ENCODE results near the gene CIB1. TPM values are rescaled to one million over a fixed set of nuclear protein-coding genes. Genes with fewer than 3 reads are reported as not detected.

CIB1 gene
- polyA plus RNA-seq, 1 of the 3 experiments (the other 2 are of a cell fraction), result 87.9 TPM

DNA sequence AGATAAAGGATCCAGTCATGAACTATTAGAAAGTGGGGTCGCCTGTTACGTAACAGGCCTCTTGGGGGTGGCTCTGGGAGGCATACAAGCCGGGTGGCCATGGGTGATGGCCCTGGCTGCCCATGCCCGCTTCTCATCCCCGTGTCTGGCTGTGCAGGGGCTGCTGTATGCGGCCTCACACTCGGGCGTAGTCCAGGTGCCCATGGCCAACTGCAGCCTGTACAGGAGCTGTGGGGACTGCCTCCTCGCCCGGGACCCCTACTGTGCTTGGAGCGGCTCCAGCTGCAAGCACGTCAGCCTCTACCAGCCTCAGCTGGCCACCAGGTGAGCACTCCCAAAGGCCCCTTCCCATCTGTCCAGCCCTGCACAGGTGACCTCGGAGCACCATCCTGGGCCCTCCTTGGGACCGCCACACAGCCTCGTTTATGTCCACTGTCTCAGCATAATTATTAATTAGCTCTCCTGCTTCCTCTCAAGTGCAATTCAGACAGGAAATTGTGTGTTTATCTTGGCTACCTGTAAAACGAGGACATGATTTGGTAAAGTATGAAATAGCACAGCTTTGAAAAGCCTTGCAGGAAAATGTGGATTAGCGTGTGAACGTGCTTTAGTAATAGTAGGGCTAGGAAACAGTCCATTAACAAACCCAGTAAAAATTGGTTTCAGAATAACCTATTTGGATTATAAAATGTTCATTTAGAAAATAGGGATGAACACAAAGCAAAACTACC is 8.1 kb downstream of the CIB1 start (continued):
- TF ChIP-seq, protein P1, sequence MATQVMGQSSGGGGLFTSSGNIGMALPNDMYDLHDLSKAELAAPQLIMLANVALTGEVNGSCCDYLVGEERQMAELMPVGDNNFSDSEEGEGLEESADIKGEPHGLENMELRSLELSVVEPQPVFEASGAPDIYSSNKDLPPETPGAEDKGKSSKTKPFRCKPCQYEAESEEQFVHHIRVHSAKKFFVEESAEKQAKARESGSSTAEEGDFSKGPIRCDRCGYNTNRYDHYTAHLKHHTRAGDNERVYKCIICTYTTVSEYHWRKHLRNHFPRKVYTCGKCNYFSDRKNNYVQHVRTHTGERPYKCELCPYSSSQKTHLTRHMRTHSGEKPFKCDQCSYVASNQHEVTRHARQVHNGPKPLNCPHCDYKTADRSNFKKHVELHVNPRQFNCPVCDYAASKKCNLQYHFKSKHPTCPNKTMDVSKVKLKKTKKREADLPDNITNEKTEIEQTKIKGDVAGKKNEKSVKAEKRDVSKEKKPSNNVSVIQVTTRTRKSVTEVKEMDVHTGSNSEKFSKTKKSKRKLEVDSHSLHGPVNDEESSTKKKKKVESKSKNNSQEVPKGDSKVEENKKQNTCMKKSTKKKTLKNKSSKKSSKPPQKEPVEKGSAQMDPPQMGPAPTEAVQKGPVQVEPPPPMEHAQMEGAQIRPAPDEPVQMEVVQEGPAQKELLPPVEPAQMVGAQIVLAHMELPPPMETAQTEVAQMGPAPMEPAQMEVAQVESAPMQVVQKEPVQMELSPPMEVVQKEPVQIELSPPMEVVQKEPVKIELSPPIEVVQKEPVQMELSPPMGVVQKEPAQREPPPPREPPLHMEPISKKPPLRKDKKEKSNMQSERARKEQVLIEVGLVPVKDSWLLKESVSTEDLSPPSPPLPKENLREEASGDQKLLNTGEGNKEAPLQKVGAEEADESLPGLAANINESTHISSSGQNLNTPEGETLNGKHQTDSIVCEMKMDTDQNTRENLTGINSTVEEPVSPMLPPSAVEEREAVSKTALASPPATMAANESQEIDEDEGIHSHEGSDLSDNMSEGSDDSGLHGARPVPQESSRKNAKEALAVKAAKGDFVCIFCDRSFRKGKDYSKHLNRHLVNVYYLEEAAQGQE (IDR thresholded peaks at IDR 0.05; ENCODE audit: low read depth, low read length), result no peak
- no peak for TF ChIP-seq FOXM1 (IDR thresholded peaks at IDR 0.05; ENCODE audit: low read depth)

DNA sequence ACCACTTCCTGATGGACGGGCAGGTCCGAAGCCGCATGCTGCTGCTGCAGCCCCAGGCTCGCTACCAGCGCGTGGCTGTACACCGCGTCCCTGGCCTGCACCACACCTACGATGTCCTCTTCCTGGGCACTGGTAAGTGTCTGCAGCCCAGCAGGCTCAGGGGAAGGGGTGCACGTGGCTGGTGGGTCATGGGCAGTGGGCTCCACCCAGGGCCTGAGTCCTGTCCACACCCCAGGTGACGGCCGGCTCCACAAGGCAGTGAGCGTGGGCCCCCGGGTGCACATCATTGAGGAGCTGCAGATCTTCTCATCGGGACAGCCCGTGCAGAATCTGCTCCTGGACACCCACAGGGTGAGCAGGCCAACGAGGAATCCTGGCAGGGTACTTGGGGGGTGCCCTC is 8.7 kb downstream of the CIB1 start:
- Histone ChIP-seq H3F3A (replicated peaks; ENCODE audit: insufficient read depth) (no peaks in the 10 kb centered on the region), H3K79me2 (ENCODE audit: insufficient read depth) (no peaks in the 10 kb centered on the region), H3K36me3 (replicated peaks in 1 of 2; ENCODE audit: control insufficient read depth in 1 of 2, insufficient read depth in 2 of 2, low read length in 1 of 2) (peaks cover 10 to 56% of the 10 kb centered on the region in 2 experiments), H3K9ac (no peak overlapping the region), H4K20me1 (ENCODE audit: insufficient read depth) (no peaks in the 10 kb centered on the region), H3K9me2 (no peaks in the 10 kb centered on the region), H2AFZ (ENCODE audit: low read depth) (no peak overlapping the region), H3K27me3 (ENCODE audit: insufficient read depth) (no peaks in the 10 kb centered on the region), H3K27ac (ENCODE audit: low read depth in 2 of 2, low read length in 1 of 2) (no peak overlapping the region; a peak in 1 of 4 replicates), H3K9me3 (no peaks in the 10 kb centered on the region), H3K4me1 (ENCODE audit: control insufficient read depth in 1 of 2, insufficient read depth in 2 of 2, low read depth in 1 of 2, low read length in 1 of 2) (peaks cover 0 to 7% of the 10 kb centered on the region in 2 experiments; a peak in 1 of 4 replicates), H3K4me3 (ENCODE audit: low read depth in 2 of 2, low read length in 1 of 2) (no peak overlapping the region), H3K4me2 (no peak overlapping the region)
- ChIA-PET CTCF (interaction anchor here (1.3 kb wide), 2 partner anchors 10 to 95 kb away, joined by 3 read pairs; no protein-coding TSS in a partner anchor), POLR2A (no interaction called here)
- TF ChIP-seq NRF1 (IDR thresholded peaks at IDR 0.05; ENCODE audit: low read depth, low read length) (no peak), FOXJ3 (CRISPR knock-in tag; IDR thresholded peaks at IDR 0.05) (no peak), TAF1 (IDR thresholded peaks at IDR 0.05; ENCODE audit: borderline replicate concordance, low read depth, low read length) (no peak), CHD2 (IDR thresholded peaks at IDR 0.05; ENCODE audit: low read length, partially characterized antibody) (no peak)
- TF ChIP-seq, protein P2, sequence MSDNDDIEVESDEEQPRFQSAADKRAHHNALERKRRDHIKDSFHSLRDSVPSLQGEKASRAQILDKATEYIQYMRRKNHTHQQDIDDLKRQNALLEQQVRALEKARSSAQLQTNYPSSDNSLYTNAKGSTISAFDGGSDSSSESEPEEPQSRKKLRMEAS (IDR thresholded peaks at IDR 0.05; ENCODE audit: low read depth), result no peak
- TF ChIP-seq, protein P3, sequence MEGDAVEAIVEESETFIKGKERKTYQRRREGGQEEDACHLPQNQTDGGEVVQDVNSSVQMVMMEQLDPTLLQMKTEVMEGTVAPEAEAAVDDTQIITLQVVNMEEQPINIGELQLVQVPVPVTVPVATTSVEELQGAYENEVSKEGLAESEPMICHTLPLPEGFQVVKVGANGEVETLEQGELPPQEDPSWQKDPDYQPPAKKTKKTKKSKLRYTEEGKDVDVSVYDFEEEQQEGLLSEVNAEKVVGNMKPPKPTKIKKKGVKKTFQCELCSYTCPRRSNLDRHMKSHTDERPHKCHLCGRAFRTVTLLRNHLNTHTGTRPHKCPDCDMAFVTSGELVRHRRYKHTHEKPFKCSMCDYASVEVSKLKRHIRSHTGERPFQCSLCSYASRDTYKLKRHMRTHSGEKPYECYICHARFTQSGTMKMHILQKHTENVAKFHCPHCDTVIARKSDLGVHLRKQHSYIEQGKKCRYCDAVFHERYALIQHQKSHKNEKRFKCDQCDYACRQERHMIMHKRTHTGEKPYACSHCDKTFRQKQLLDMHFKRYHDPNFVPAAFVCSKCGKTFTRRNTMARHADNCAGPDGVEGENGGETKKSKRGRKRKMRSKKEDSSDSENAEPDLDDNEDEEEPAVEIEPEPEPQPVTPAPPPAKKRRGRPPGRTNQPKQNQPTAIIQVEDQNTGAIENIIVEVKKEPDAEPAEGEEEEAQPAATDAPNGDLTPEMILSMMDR (IDR thresholded peaks at IDR 0.05), result no peak
- no peak for DNase-seq
- 97% methylated on average over 9 of the region's 17 CpGs for WGBS (ENCODE audit: low lambda C conversion rate)

Data from SK-N-SH (cell line).